ENCODE measurements around the gene PHACTR1. TPM values are rescaled to one million over a fixed set of nuclear protein-coding genes. Genes with fewer than 3 reads are reported as not detected.

PHACTR1 gene
- total RNA-seq, 4 donors from 2014 or later = 2.6 to 11.2 (median 4.9) TPM

DNA sequence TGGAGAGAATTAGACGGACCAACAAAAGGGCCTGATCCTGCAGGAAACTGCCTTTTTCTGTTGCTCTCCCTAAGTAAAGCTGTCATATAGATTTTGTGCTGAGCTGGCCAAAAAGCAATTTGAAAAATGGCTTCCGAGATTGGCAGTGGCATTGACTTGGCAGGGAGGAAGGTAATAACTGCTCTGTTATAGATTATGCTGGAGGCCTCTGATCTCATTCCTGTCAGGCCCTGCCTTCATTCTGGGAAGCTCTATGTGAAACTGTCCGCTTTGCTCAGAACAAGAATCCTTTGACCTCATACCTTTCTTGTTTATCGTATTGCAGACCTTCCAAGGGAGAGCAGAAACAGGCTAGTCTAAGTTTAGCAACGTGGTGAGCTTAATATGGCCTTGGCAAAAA lies 234.4 kb downstream of the PHACTR1 start:
- TF ChIP-seq, protein P1, sequence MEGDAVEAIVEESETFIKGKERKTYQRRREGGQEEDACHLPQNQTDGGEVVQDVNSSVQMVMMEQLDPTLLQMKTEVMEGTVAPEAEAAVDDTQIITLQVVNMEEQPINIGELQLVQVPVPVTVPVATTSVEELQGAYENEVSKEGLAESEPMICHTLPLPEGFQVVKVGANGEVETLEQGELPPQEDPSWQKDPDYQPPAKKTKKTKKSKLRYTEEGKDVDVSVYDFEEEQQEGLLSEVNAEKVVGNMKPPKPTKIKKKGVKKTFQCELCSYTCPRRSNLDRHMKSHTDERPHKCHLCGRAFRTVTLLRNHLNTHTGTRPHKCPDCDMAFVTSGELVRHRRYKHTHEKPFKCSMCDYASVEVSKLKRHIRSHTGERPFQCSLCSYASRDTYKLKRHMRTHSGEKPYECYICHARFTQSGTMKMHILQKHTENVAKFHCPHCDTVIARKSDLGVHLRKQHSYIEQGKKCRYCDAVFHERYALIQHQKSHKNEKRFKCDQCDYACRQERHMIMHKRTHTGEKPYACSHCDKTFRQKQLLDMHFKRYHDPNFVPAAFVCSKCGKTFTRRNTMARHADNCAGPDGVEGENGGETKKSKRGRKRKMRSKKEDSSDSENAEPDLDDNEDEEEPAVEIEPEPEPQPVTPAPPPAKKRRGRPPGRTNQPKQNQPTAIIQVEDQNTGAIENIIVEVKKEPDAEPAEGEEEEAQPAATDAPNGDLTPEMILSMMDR (IDR thresholded peaks at IDR 0.05; ENCODE audit: low read depth) = no peak

DNA sequence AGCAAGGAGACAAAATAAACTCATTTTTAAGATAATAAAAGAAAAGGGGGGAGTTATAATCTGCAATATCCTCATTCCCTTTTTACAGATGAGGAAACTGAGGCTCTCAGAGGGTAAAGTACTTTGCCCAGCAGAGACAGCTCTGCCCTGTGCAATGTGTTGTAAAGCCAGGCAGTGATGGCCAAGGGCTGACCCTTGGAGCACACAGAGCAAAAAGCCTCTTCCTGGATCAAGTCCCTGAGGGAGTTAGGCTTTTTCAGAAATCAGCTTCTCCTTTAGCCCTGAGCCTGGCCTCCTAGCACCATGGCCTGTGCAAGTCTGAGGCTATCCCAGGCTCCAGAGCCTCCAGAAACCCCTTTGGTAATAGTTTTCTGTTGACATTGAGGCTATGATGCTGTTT lies 234.8 kb downstream of the PHACTR1 start:
- TF ChIP-seq, protein P1 (IDR thresholded peaks at IDR 0.05; ENCODE audit: low read depth) = no peak

DNA sequence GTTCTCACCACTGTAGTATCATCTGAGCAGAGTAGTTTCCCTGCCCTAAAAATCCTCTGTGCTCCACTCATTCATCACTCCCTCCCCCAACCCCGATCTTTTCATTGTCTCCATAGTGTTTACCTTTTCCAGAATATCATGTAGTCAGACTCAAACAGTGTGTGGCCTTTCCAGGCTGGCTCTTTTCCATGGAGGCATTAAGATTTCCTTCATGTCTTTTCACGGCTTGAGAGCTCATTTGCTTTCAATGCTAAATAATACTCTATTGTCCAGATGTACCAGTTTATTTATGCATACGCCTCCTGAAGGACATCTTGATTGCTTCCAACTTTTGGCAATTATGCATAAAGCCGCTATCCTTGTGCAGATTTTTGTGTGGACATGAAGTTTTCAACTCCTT lies 235.8 kb downstream of the PHACTR1 start:
- TF ChIP-seq, protein P1 (IDR thresholded peaks at IDR 0.05; ENCODE audit: low read depth) = no peak

DNA sequence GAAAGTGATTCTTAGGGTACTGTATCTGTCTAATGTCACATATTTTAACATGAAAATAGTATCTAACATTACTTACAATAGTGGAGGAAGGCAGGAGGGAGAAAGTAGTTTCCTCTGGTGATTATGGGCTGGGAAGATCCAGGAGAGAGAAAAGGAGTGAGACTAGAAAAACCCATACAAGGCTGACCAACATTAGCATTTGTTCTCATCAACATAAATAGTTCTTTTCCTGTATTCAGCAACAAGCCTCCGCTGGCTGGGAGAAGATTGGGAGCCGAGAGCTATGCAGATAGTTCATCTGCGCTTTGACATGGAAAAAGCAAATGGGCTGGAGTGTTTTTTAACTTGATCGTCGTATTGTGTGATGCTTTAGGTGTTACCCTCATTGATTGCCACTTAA lies 239.4 kb downstream of the PHACTR1 start:
- TF ChIP-seq, protein P1 (IDR thresholded peaks at IDR 0.05; ENCODE audit: low read depth) = no peak

DNA sequence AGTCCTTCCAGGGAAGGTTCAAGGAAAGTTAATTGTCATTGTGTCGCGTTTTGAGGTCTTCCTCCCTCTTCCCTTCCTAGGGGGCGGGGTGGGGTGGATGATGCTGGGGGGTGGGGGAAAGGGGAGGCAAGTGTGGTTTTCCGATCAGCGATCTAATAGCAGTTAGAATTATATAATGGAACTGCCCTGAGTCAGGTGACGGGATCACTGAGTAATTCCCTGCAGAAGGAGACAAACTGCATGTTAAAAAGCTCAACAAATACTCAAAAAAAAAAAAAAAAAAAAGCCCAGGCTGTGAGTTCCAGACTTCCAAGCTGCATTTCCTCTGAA lies 240.4 kb downstream of the PHACTR1 start:
- TF ChIP-seq, protein P1 (IDR thresholded peaks at IDR 0.05; ENCODE audit: low read depth) = no peak

DNA sequence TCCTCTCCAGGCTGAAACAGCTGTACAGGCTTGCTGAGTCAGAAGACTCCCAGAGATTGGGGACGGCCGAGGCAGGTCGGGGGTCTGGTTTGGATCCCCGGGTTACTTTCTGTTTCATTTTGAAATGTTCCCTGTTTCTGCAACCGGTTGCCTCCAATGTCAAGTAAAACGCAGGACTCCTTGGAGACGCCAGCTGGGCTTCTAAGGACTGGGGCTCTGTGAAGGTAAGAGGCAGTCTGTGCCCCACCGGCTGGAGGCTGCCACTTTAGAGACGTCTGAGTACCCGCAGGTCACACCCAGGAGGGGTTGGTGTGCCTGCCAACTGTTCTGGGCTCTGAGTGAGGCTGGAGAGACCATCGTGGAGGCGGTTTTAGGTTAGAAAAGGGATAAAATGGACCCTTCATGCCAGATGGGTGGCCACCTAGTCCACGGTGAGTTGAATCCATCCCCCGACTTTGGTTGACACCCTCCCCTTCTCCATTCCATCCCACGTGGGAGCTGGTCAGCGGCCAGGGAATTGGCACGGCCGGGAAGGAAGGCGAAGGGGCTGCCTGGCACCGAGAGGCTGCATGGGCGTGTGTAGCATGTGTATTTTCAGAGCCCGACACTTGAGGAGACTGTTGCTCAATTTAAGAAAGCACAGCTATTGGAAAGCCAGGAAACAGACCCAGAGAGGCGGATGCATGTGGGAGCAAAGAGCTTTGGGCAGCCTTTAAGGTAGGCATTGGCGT lies 240.9 kb downstream of the PHACTR1 start:
- TF ChIP-seq, protein P1 (IDR thresholded peaks at IDR 0.05; ENCODE audit: low read depth) = no peak

DNA sequence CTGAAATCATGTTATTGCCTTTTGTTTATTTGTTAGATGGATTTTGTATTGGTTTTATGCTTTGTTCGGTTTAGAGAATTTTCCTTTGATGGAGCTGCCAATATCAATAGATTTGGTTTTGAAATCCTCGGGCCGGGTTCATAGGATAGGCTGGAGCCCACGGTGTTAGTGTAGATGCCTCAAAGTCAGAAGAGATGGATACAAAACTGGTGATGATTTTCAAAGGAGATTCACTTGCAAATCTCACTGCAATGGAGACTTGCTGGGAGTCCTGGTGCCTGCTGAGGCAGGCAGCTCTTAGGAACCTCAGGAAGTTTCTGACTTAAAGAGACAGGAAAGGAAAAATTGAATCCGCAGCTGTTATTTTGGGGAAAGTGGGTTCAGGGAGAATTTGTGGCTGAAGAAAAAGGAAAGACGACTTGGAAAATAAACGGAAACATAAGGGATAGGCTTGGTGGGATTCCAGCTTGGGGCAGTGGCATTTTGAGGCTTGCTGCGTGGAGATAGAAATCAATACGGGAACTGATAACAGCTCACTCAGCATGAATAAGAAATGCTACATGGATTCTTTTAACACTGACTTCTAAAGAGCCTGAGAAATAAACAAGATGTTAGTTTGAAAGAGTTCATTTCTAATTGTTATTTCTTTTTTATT lies 241.6 kb downstream of the PHACTR1 start:
- TF ChIP-seq, protein P1 (IDR thresholded peaks at IDR 0.05; ENCODE audit: low read depth) = no peak

Measured in subcutaneous adipose tissue (tissue), 4 donors.